IPS-18a (cell line): ENCODE measurements around the gene STRIP1.
"Not testable (repeated sequence)": the region's sequence is repeated elsewhere in the genome, so short reads cannot be mapped to it uniquely, and the experiment has no call there.

Source experiments
- H3K27ac ChIP-seq: one replicate; pipeline ENCODE4 v1.5.1; 2013; ENCODE audit warnings: low read length
- H3K27me3 ChIP-seq: one replicate; pipeline ENCODE4 v1.6.1; 2013; ENCODE audit warnings: mild to moderate bottlenecking, low read length; ENCODE audit not compliant: control insufficient read depth, insufficient read depth
- H3K36me3 ChIP-seq: one replicate; pipeline ENCODE4 v1.6.1; 2013; ENCODE audit warnings: low read depth, low read length; ENCODE audit not compliant: control insufficient read depth
- H3K4me1 ChIP-seq: one replicate; pipeline ENCODE4 v1.6.1; 2013; ENCODE audit warnings: low read depth, low read length; ENCODE audit not compliant: control insufficient read depth
- H3K4me3 ChIP-seq: one replicate; pipeline ENCODE4 v1.5.1; 2013; ENCODE audit warnings: low read length
- H3K9ac ChIP-seq: one replicate; pipeline ENCODE4 v1.6.1; 2013; ENCODE audit warnings: mild to moderate bottlenecking, low read length, moderate library complexity
- H3K9me3 ChIP-seq: one replicate; pipeline ENCODE4 v1.6.1; 2013; ENCODE audit warnings: low read depth, low read length; ENCODE audit not compliant: control insufficient read depth

Gene STRIP1

DNA sequence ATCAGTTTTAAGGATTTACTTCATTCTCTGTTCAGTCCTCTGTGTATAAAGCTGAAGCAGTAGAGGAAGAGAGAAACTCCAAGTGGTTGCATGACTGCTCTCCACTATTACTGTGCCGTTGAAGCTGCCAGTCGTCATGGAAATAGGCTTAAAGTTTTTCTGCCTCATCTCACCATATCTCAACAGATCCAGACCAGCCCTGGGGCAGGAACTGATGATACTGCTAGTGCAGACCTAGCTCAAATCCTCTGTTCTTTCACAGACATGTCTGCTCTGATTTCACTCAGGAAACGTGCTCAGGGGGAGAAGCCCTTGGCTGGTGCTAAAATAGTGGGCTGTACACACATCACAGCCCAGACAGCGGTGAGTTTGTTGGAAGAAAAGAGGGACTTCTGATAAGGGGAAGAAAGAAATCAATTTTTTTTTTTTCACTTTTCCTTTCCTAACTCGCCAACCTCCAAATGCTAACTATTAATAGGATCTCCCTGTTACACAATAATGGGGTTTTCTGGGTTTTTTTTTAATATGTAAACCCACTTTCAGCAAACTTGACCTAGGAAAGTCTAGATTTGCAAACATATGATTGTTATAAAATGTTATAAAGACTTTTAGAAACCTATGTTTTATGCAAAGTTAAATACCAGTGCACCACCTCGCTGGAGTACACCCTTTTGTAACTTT is 22.2 kb upstream of the STRIP1 start:
- H3K36me3 ChIP-seq: peaks cover 71% of the 10 kb centered on the region
- H3K9ac ChIP-seq: no peak overlapping the region
- no peak overlapping the region for H3K27ac ChIP-seq

DNA sequence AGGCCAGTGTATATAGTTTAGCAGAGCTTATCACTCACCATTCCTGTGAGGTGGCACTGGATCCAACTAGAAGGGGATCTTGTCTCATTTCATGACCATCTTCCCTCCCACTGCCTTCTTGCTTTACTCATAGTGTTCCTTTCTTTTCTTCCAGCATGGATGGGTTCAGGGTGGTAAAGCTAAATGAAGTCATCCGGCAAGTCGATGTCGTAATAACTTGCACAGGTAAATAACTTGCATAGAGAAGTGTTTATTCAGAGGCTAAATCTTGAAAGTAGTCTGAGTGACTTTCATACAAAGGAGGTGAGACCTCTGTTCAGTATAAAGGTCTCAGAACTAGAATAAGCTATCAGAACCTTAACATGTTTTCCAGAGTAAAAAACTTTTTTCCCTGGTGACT is 16.6 kb upstream of the STRIP1 start:
- no peaks in the 10 kb centered on the region for H3K27me3 ChIP-seq
- H3K9me3 ChIP-seq: no peaks in the 10 kb centered on the region
- H3K27ac ChIP-seq: no peak overlapping the region
- no peak overlapping the region for H3K4me3 ChIP-seq
- peaks cover 89% of the 10 kb centered on the region for H3K36me3 ChIP-seq
- no peak overlapping the region for H3K9ac ChIP-seq
- no peaks in the 10 kb centered on the region for H3K4me1 ChIP-seq

More for the DNA sequence above, 22.2 kb upstream of the STRIP1 start:
- Histone ChIP-seq H3K4me1 (peaks cover 5% of the 10 kb centered on the region), H3K27me3 (no peaks in the 10 kb centered on the region), H3K9me3 (no peaks in the 10 kb centered on the region), H3K4me3 (no peak overlapping the region)

DNA sequence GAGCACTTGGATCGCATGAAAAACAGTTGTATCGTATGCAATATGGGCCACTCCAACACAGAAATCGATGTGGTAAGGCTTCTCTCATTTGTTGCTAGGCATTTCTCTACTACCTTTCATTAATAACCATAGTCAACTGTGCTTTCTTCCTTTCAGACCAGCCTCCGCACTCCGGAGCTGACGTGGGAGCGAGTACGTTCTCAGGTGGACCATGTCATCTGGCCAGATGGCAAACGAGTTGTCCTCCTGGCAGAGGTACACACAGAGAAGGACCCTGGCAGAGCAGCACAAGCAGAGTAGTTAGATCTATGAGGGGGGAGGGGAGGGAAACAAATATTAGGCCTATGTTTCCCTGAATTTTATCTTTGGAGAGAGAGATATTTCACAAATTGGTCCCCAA is 16.0 kb upstream of the STRIP1 start:
- no peak overlapping the region for H3K9ac ChIP-seq

DNA sequence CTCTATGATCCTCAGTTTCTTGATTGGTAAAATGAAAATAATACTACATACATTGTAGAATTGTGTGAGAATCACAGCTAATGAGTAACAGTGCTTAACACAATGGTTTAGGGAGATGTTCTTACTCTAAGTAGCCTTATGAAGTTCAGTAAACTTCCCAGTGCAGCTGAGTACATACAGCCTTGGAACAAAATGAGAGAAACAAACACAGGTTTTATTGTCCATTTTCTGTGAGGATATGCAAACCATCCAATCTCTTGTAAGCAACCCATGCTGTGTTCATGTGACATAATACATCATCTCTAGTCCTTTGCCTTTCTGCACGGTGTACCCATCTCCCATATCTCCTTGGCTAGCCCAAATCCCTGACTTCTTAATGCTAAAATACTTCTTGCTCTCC is 14.7 kb upstream of the STRIP1 start:
- no peaks in the 10 kb centered on the region for H3K4me1 ChIP-seq
- no peak overlapping the region for H3K27ac ChIP-seq
- no peaks in the 10 kb centered on the region for H3K9me3 ChIP-seq
- H3K9ac ChIP-seq: no peak overlapping the region
- no peak overlapping the region for H3K4me3 ChIP-seq
- peaks cover 89% of the 10 kb centered on the region for H3K36me3 ChIP-seq
- H3K27me3 ChIP-seq: no peaks in the 10 kb centered on the region

More for the DNA sequence above, 16.0 kb upstream of the STRIP1 start:
- H3K4me1 ChIP-seq: no peaks in the 10 kb centered on the region
- no peak overlapping the region for H3K27ac ChIP-seq
- no peaks in the 10 kb centered on the region for H3K9me3 ChIP-seq
- peaks cover 91% of the 10 kb centered on the region for H3K36me3 ChIP-seq
- H3K4me3 ChIP-seq: no peak overlapping the region
- H3K27me3 ChIP-seq: no peaks in the 10 kb centered on the region

DNA sequence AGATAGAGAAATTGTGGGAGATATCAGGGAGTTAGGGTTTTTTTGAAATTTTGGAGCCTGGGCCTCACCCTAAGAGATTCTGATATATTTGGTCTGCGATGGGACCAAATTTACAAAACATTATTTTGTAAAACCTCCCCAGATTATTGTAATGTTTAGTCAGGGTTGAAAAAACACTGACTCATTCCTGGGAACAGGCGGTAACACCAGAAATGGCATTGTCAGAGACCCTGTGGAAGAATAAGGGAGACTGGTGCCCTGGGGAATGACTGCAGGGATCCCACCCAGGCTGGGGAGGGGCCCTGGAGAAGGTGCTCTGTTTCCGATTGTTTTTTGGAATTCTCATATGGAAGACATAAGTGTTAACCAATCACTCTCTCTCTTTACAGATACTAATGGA is 13.1 kb upstream of the STRIP1 start:
- no peaks in the 10 kb centered on the region for H3K9me3 ChIP-seq
- H3K4me1 ChIP-seq: no peaks in the 10 kb centered on the region
- no peak overlapping the region for H3K9ac ChIP-seq
- H3K4me3 ChIP-seq: no peak overlapping the region
- no peak overlapping the region for H3K27ac ChIP-seq
- H3K27me3 ChIP-seq: no peaks in the 10 kb centered on the region
- peaks cover 75% of the 10 kb centered on the region for H3K36me3 ChIP-seq

DNA sequence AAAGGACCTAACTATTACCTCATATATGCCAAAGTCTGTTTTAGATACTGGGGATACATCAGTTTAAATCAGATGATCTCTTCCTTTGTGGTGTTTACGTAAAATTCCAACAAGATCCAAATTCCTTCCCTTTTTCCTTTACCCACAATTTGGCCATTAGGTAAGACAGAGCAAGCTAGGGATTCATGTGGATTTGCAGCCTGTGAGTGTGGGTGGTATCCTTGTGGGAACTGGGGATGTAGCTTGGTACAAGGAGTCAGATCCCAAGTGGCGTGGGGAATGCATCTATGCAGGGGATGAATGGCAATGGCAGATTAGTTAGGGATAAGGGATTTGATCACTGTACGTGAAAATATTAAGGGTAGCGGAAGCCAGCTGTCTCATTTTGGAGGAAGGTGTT is 9.8 kb upstream of the STRIP1 start:
- Histone ChIP-seq H3K36me3 (peaks cover 42% of the 10 kb centered on the region), H3K4me3 (no peak overlapping the region)

DNA sequence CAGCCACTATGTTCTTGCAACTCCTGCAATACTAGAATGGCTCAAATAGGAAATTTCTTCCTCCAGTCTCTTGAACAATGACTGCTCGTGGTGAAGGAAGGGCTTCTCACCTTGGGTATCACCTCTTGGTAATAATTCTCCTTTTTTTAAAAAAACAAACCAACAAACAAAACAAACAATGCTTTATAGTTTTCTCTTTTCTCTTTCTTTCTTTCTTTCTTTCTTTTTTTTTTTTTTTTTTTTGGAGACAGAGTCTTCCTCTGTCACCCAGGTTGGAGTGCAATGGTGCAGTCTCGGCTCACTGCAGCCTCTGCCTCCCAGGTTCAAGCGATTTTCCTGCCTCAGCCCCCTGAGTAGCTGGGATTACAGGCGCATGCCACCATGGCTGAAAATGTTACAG is 3.7 kb upstream of the STRIP1 start:
- H3K9ac ChIP-seq, H3K36me3 ChIP-seq, H3K27me3 ChIP-seq, H3K9me3 ChIP-seq, H3K27ac ChIP-seq, H3K4me3 ChIP-seq: not testable (repeated sequence)
- H3K4me1 ChIP-seq: peaks cover 17% of the 10 kb centered on the region

More for the DNA sequence above, 9.8 kb upstream of the STRIP1 start:
- Histone ChIP-seq H3K9ac (no peak overlapping the region), H3K9me3 (no peaks in the 10 kb centered on the region), H3K27ac (no peak overlapping the region), H3K4me1 (no peaks in the 10 kb centered on the region), H3K27me3 (no peaks in the 10 kb centered on the region)

DNA sequence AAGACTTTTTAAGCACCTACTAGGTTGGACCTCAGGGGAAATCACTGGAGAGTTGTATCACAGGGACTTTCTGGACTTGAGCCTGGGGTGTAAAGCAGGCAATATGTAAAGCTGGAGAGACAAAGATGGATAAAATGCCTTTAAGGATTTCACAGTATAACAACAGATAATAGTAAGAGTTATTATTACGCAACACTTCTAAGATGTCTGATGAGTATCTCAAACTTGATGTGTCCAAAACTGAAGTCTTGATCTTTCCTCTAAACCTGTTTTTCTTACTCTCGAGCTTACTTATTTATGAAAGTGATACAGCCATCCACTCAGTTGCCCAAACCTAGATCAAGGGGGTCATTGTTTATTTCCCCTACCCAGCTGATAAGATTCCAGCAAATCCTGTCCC is 2.1 kb upstream of the STRIP1 start:
- Histone ChIP-seq H3K36me3 (peaks cover 3% of the 10 kb centered on the region), H3K9me3 (no peaks in the 10 kb centered on the region), H3K4me1 (peaks cover 19% of the 10 kb centered on the region), H3K4me3 (no peak overlapping the region), H3K9ac (no peak overlapping the region), H3K27me3 (no peaks in the 10 kb centered on the region), H3K27ac (no peak overlapping the region)

DNA sequence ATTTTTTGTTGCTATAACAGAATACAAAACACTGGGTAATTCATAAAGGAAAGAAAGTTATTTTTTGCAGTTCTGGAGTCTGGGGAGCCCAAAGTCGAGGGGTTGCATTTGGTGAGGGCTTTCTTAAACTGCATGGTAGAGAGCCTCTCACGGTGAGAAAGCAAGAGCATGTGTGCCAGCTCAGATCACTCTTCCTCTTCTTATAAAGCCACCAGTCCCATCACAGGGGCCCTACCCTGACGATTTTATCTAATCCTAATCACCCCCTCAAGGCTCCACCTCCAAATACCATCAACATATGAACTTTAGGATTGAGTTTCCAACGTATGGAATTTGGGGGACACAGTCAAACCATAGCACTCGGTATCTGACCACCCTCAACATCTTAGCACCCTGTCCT is 1.0 kb upstream of the STRIP1 start:
- no peak overlapping the region for H3K27ac ChIP-seq
- H3K9me3 ChIP-seq: no peaks in the 10 kb centered on the region
- H3K9ac ChIP-seq: no peak overlapping the region
- peaks cover 19% of the 10 kb centered on the region for H3K4me1 ChIP-seq
- H3K36me3 ChIP-seq: peaks cover 12% of the 10 kb centered on the region
- H3K4me3 ChIP-seq: no peak overlapping the region
- H3K27me3 ChIP-seq: no peaks in the 10 kb centered on the region

DNA sequence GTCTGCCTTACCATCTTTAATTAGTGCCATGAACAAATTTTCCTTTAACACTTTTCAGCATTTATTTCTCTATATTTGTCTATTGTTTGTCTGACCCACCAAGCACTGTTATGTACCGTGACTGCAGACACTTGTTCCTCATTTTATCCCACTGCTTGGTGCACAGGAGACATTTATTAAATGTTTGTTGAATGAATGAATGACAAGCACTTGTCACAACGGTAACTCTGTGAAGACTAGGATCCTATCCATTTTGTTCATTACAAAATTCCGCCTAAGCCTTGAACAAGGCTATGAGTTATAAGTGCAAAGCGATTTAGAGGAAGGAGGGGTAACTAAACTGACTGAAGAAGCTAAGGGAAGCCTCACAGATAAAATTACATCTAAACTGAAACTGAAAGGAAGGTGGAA is 379 bp upstream of the STRIP1 start:
- Histone ChIP-seq H3K9me3 (no peaks in the 10 kb centered on the region), H3K27ac (peak overlapping the region; percentile 2), H3K4me1 (peaks cover 19% of the 10 kb centered on the region), H3K36me3 (peaks cover 18% of the 10 kb centered on the region), H3K4me3 (peak overlapping the region; percentile 76), H3K27me3 (no peaks in the 10 kb centered on the region), H3K9ac (peak overlapping the region; percentile 88)

DNA sequence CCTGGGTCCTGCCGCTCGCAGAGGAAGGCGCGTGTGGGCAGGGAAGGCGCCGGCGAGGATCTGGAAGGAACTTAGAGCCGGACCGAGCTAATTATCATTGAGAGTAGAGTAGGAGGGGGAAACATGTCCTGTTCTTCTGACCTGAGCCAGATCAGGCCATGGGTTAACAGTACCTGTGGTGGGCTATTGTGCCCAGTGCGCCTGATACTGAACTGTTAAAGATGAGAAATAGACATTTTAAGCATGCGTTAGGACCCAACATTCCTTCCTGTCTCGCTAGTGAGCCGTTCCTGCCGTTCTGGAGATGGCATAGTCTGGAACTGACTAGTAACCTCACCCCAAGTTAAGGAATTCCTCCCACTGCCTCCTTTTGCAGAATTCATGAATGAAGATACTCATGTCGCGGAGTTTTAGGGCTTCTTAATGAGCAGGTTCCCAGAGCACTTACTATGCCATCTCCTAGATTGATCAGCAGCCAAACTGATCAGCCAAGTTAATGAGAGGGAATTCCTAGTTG is 870 bp downstream of the STRIP1 start:
- Histone ChIP-seq H3K27ac (no peak overlapping the region), H3K36me3 (peaks cover 28% of the 10 kb centered on the region), H3K27me3 (no peaks in the 10 kb centered on the region), H3K4me3 (peak overlapping the region; percentile 76), H3K4me1 (peaks cover 15% of the 10 kb centered on the region), H3K9me3 (no peaks in the 10 kb centered on the region), H3K9ac (peak overlapping the region; percentile 88)

DNA sequence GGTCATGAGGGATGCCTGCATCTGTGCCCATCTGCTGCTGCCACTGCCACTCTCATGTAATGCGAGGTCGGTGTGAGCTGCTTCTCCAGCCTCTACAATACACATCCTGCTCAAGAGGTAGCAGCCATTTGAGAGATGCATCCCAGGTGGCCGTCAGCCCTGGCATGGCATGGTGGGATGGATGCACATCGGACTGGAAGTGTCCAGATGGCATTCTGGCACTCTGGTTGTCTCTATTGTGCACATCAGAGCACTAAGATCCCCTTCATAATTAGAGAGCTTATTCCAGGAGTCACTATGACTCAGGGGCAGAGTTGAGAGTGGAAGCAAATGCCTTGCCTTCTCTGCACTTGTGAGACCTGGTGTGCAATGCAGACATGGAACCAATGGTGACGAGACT is 3.8 kb downstream of the STRIP1 start:
- no peaks in the 10 kb centered on the region for H3K9me3 ChIP-seq
- H3K4me3 ChIP-seq: no peak overlapping the region
- H3K9ac ChIP-seq: no peak overlapping the region
- peaks cover 7% of the 10 kb centered on the region for H3K4me1 ChIP-seq
- H3K27ac ChIP-seq: no peak overlapping the region
- H3K36me3 ChIP-seq: peaks cover 58% of the 10 kb centered on the region
- no peaks in the 10 kb centered on the region for H3K27me3 ChIP-seq
